ENCODE measurements around the gene MYL3. TPM values are rescaled to one million over a fixed set of nuclear protein-coding genes. Genes with fewer than 3 reads are reported as not detected.

MYL3 gene
- total RNA-seq, 1 experiment from 2014 or later, result not detected

DNA sequence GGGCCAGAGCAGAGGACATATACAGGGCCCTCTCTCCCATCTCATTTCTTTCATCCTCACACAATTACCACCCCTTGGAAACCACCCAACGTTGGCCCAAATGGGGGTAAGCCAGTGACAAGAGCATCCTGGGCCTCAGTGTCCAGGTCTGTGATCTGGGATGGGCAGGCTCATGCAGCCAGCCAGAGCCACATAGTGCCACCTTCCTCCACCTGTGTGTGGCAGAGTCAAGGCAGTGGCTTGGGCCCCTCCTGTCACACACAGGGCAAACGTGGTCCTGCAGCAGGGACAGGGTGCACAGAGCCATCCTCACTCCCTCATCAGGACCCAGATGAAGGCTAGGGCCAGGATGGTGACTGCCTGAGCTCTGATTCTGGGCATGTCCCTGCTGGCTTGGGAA lies 2.3 kb upstream of the MYL3 start:
- no peak for ATAC-seq
- Histone ChIP-seq H3K4me2 (ENCODE audit: low read length) (no peak overlapping the region), H2AFZ (ENCODE audit: low read length) (no peak overlapping the region), H3K9ac (ENCODE audit: low read length) (no peak overlapping the region), H3K27ac (ENCODE audit: low read length) (no peak overlapping the region), H3K79me2 (ENCODE audit: low read length) (no peaks in the 10 kb centered on the region), H3K4me1 (ENCODE audit: insufficient read depth, low read length) (no peaks in the 10 kb centered on the region), H3F3A (ENCODE audit: low read length, unreplicated experiment) (no peaks in the 10 kb centered on the region), H4K20me1 (ENCODE audit: low read length) (no peaks in the 10 kb centered on the region), H3K27me3 (ENCODE audit: low read length) (no peaks in the 10 kb centered on the region), H3K36me3 (ENCODE audit: low read depth, low read length) (no peaks in the 10 kb centered on the region), H3K9me3 (ENCODE audit: low read length) (no peaks in the 10 kb centered on the region), H3K9me2 (replicated peaks; ENCODE audit: low read length) (no peaks in the 10 kb centered on the region), H3K4me3 (ENCODE audit: low read length) (no peak overlapping the region)
- ChIA-PET CTCF (no interaction called here), POLR2A (ENCODE audit: unreplicated experiment) (no interaction called here)
- no TSS peak for BruUV-seq (replicated peaks)
- DNase-seq, result no peak
- TF ChIP-seq, protein P1, sequence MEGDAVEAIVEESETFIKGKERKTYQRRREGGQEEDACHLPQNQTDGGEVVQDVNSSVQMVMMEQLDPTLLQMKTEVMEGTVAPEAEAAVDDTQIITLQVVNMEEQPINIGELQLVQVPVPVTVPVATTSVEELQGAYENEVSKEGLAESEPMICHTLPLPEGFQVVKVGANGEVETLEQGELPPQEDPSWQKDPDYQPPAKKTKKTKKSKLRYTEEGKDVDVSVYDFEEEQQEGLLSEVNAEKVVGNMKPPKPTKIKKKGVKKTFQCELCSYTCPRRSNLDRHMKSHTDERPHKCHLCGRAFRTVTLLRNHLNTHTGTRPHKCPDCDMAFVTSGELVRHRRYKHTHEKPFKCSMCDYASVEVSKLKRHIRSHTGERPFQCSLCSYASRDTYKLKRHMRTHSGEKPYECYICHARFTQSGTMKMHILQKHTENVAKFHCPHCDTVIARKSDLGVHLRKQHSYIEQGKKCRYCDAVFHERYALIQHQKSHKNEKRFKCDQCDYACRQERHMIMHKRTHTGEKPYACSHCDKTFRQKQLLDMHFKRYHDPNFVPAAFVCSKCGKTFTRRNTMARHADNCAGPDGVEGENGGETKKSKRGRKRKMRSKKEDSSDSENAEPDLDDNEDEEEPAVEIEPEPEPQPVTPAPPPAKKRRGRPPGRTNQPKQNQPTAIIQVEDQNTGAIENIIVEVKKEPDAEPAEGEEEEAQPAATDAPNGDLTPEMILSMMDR (conservative IDR thresholded peaks at IDR 0.05; ENCODE audit: low read depth, low read length), result no peak
- TF ChIP-seq EZH2phosphoT487 (IDR thresholded peaks at IDR 0.05; ENCODE audit: borderline replicate concordance, low read length), result no peak
- intact Hi-C loops (cut with micrococcal nuclease), result no loop called here

DNA sequence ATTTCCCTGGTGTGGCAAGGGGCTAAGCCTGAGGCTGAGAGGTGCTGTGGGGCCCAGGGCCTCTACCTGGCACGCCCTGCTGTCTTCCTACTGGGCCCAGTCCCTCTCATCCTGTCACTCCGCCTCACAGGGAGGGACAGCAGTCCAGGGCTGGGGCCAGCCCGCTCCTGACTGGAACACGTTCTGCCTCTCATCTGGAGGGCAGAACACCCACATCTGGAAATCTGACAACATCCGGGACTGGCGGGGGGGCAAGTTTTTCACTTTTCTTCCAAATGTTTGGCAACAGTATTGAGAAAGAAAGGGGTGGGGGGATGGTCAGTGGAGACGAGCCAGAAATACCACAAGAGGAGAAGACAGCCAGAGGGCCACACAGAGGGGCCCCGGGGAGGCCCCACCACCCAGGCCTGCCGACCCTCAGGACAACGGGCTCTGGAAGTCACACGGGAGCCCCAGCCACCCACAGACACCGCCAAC lies 1.8 kb upstream of the MYL3 start:
- Histone ChIP-seq H3K4me3 (ENCODE audit: low read length) (no peak overlapping the region), H3K4me1 (ENCODE audit: insufficient read depth, low read length) (no peaks in the 10 kb centered on the region), H4K20me1 (ENCODE audit: low read length) (no peaks in the 10 kb centered on the region), H2AFZ (ENCODE audit: low read length) (no peak overlapping the region), H3K9me2 (replicated peaks; ENCODE audit: low read length) (no peaks in the 10 kb centered on the region), H3K27ac (ENCODE audit: low read length) (no peak overlapping the region), H3K27me3 (ENCODE audit: low read length) (no peaks in the 10 kb centered on the region), H3K9me3 (ENCODE audit: low read length) (no peaks in the 10 kb centered on the region), H3K79me2 (ENCODE audit: low read length) (no peaks in the 10 kb centered on the region), H3F3A (ENCODE audit: low read length, unreplicated experiment) (no peaks in the 10 kb centered on the region), H3K36me3 (ENCODE audit: low read depth, low read length) (no peaks in the 10 kb centered on the region), H3K4me2 (ENCODE audit: low read length) (no peak overlapping the region), H3K9ac (ENCODE audit: low read length) (no peak overlapping the region)
- ChIA-PET CTCF (no interaction called here), POLR2A (ENCODE audit: unreplicated experiment) (no interaction called here)
- DNase-seq (no peak), ATAC-seq (no peak)
- TF ChIP-seq EZH2phosphoT487 (IDR thresholded peaks at IDR 0.05; ENCODE audit: borderline replicate concordance, low read length), result no peak
- no peak for TF ChIP-seq EZH2 (IDR thresholded peaks at IDR 0.05; ENCODE audit: low read length, unreplicated experiment)
- TF ChIP-seq, protein P1 (conservative IDR thresholded peaks at IDR 0.05; ENCODE audit: low read depth, low read length), result no peak
- intact Hi-C loops (cut with micrococcal nuclease), result no loop called here
- BruUV-seq (replicated peaks), result no TSS peak

DNA sequence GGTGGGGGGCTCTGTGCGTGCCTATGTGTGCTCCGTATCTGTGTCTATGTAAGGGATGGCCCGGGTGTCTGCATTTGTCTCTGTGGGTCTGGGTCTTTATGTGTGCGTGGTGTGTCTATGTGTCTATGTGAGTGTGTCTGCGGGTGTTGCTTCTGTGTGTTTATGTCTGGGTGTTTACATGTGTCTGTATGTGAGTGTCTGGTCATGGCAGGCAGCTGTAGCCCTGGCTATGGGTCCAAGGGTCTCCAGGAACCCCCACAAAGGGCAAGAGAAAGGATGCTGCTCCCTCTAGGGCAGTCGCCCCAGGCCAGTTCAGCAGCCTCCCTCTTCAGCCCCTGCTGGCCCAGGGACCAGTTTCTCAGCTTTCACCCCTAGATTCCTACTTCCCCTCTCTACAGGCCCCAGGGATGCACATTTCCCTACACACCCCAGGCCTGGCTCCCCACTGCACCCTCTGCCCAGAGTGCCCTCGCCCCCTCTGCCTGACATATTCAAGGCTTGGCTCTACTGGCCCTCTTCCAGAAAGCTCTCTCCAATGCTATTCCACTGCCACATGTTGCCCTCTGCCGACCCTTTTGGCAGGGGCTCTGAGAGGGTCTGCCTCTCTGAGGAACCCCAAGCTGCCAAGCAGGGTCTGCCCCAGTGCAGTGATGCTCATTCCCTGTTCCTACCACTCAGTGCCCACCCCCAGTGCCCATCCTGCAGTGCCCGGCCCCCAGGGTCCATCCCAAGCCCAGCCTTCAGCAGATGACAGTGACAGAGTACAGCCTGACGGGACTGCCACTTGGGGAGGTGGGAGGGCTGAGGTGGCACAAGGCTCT lies 1.0 kb upstream of the MYL3 start:
- DNase-seq, result no peak
- POLR2A ChIA-PET (ENCODE audit: unreplicated experiment), result no interaction called here
- H4K20me1 ChIP-seq (ENCODE audit: low read length), result no peaks in the 10 kb centered on the region
- no peaks in the 10 kb centered on the region for H3K36me3 ChIP-seq (ENCODE audit: low read depth, low read length)
- no peaks in the 10 kb centered on the region for H3K27me3 ChIP-seq (ENCODE audit: low read length)
- no peaks in the 10 kb centered on the region for H3K9me3 ChIP-seq (ENCODE audit: low read length)
- no peaks in the 10 kb centered on the region for H3K9me2 ChIP-seq (replicated peaks; ENCODE audit: low read length)
- no peak for ATAC-seq
- no peaks in the 10 kb centered on the region for H3K79me2 ChIP-seq (ENCODE audit: low read length)
- intact Hi-C loops (cut with micrococcal nuclease), result no loop called here
- no peaks in the 10 kb centered on the region for H3K4me1 ChIP-seq (ENCODE audit: insufficient read depth, low read length)
- no TSS peak for BruUV-seq (replicated peaks)
- CTCF ChIA-PET, result no interaction called here
- no peak overlapping the region for H3K4me3 ChIP-seq (ENCODE audit: low read length)
- H3K27ac ChIP-seq (ENCODE audit: low read length), result no peak overlapping the region
- H3K4me2 ChIP-seq (ENCODE audit: low read length), result no peak overlapping the region
- H2AFZ ChIP-seq (ENCODE audit: low read length), result no peak overlapping the region
- TF ChIP-seq EZH2 (IDR thresholded peaks at IDR 0.05; ENCODE audit: low read length, unreplicated experiment) (no peak), EZH2phosphoT487 (IDR thresholded peaks at IDR 0.05; ENCODE audit: borderline replicate concordance, low read length) (no peak)
- TF ChIP-seq, protein P1 (conservative IDR thresholded peaks at IDR 0.05; ENCODE audit: low read depth, low read length), result no peak
- no peaks in the 10 kb centered on the region for H3F3A ChIP-seq (ENCODE audit: low read length, unreplicated experiment)
- no peak overlapping the region for H3K9ac ChIP-seq (ENCODE audit: low read length)
